Cardiac septum (tissue), 1 donor: ENCODE results near the gene TFF2. TPM values are rescaled to one million over a fixed set of nuclear protein-coding genes. Genes with fewer than 3 reads are reported as not detected.

Source experiments
- DNase-seq: peaks from one replicate; pipeline ENCODE4 v3.0.0-alpha.2; 2020; ENCODE audit warnings: low spot score
- intact Hi-C: fragments of 100-400 bp; cut with DNase I; formaldehyde crosslinking; loops from one replicate; pipeline ENCODE4 v1.14.0; 2022
- total RNA-seq: library from RNA; stranded (reverse); fragmentation: NEBNext Ultra II Directional; extraction: Animal tissue kit (Norgen Biotek cat#: 25700); gene quantifications from one replicate; pipeline ENCODE4 v1.2.1, GENCODE V29; 2021
- donor health status: DM: no; HTN: no; CAD: no.

The TFF2 gene
- total RNA-seq, 1 donor from 2014 or later: not detected

- no peak for DNase-seq
- intact Hi-C loops: no loop called here
Measured at GRCh38 chr21:42350318-42350910, 380 bp downstream of the TFF2 start.

GRCh38 chr21:42349420-42350317 is 1.1 kb downstream of the TFF2 start:
- intact Hi-C loops: no loop called here
- DNase-seq: no peak

- intact Hi-C loops: no loop called here
- no peak for DNase-seq
Measured at GRCh38 chr21:42348762-42349161, 2.0 kb downstream of the TFF2 start.

GRCh38 chr21:42347601-42348327 is 3.0 kb downstream of the TFF2 start:
- intact Hi-C loops: no loop called here
- no peak for DNase-seq

GRCh38 chr21:42346866-42347600 is 3.8 kb downstream of the TFF2 start:
- intact Hi-C loops: no loop called here
- no peak for DNase-seq

GRCh38 chr21:42346441-42346840 is 4.4 kb downstream of the TFF2 start:
- DNase-seq: no peak
- intact Hi-C loops: no loop called here

- no peak for DNase-seq
- intact Hi-C loops: no loop called here
Measured at GRCh38 chr21:42344631-42345030, 6.2 kb downstream of the TFF2 start.

- DNase-seq: no peak
- intact Hi-C loops: no loop called here
Measured at GRCh38 chr21:42343963-42344510, 6.8 kb downstream of the TFF2 start.

GRCh38 chr21:42343556-42343955 is 7.2 kb downstream of the TFF2 start:
- DNase-seq: no peak
- intact Hi-C loops: no loop called here

GRCh38 chr21:42343101-42343500 is 7.7 kb downstream of the TFF2 start:
- DNase-seq: no peak
- intact Hi-C loops: no loop called here

- intact Hi-C loops: no loop called here
- DNase-seq: no peak
Measured at GRCh38 chr21:42341776-42342542, 8.8 kb downstream of the TFF2 start.

GRCh38 chr21:42340187-42341050 is 10.4 kb downstream of the TFF2 start:
- no peak for DNase-seq
- intact Hi-C loops: no loop called here

GRCh38 chr21:42338729-42339715 is 11.8 kb downstream of the TFF2 start:
- intact Hi-C loops: no loop called here
- no peak for DNase-seq

GRCh38 chr21:42337830-42338728 is 12.7 kb downstream of the TFF2 start:
- DNase-seq: no peak
- intact Hi-C loops: no loop called here

- intact Hi-C loops: no loop called here
- no peak for DNase-seq
Measured at GRCh38 chr21:42337276-42337675, 13.5 kb downstream of the TFF2 start.

- intact Hi-C loops: no loop called here
- no peak for DNase-seq
Measured at GRCh38 chr21:42336054-42336453, 14.7 kb downstream of the TFF2 start.
